H9 (cell line): Measurements from ENCODE around the gene NDST1. TPM values are rescaled to one million over a fixed set of nuclear protein-coding genes. Genes with fewer than 3 reads are reported as not detected.
A peak's percentile ranks its signal among the peaks of the same experiment; 100 is the strongest.

ENCODE experiments used
- DNase-seq: peaks from one replicate; pipeline ENCODE4 v3.0.0-alpha.2; 2017
- H2AFZ ChIP-seq: one replicate; pipeline ENCODE4 v1.6.1; 2013; ENCODE audit warnings: mild to moderate bottlenecking, low read length, control low read depth, moderate library complexity
- H2AK5ac ChIP-seq: 2 replicates; pipeline ENCODE4 v1.6.1; 2013; ENCODE audit warnings: low read length, control low read depth, mixed read lengths; ENCODE audit not compliant: insufficient read length
- H2BK120ac ChIP-seq: one replicate; pipeline ENCODE4 v1.6.1; 2013; ENCODE audit warnings: low read depth, mild to moderate bottlenecking, low read length, control low read depth, inconsistent platforms; ENCODE audit not compliant: poor library complexity, severe bottlenecking
- H2BK12ac ChIP-seq: 2 replicates; pipeline ENCODE4 v1.6.1; 2013; ENCODE audit warnings: low read length, control low read depth, mixed read lengths, low read depth; ENCODE audit not compliant: insufficient read length
- H2BK15ac ChIP-seq: 2 replicates; pipeline ENCODE4 v1.6.1; 2013; ENCODE audit warnings: low read depth, low read length, control low read depth
- H2BK20ac ChIP-seq: one replicate; pipeline ENCODE4 v1.6.1; 2013; ENCODE audit warnings: low read depth, mild to moderate bottlenecking, low read length, control low read depth, inconsistent platforms; ENCODE audit not compliant: poor library complexity, severe bottlenecking
- H2BK5ac ChIP-seq: 2 replicates; pipeline ENCODE4 v1.6.1; 2013; ENCODE audit warnings: low read length, control low read depth, mixed read lengths; ENCODE audit not compliant: insufficient read length
- H3K14ac ChIP-seq: 2 replicates; pipeline ENCODE4 v1.6.1; 2013; ENCODE audit warnings: low read length, control low read depth; ENCODE audit not compliant: insufficient read depth
- H3K18ac ChIP-seq: 2 replicates; pipeline ENCODE4 v1.6.1; 2013; ENCODE audit warnings: low read depth, mild to moderate bottlenecking, mixed read lengths, low read length, control low read depth; ENCODE audit not compliant: insufficient read length
- H3K23ac ChIP-seq: 2 replicates; pipeline ENCODE4 v1.6.1; 2013; ENCODE audit warnings: low read length, control low read depth, mixed read lengths, low read depth; ENCODE audit not compliant: insufficient read length
- H3K23me2 ChIP-seq: 2 replicates; pipeline ENCODE4 v1.6.1; 2013; ENCODE audit warnings: low read depth, mild to moderate bottlenecking, mixed read lengths, low read length, control low read depth; ENCODE audit not compliant: insufficient read length, poor library complexity, severe bottlenecking
- H3K27ac ChIP-seq: 2 replicates; pipeline ENCODE4 v1.5.1; 2013; ENCODE audit warnings: low read length, control low read depth, mixed read lengths, low read depth; ENCODE audit not compliant: insufficient read length
- H3K27me3 ChIP-seq: 2 replicates; pipeline ENCODE4 v1.6.1; 2013; ENCODE audit warnings: low read length, control low read depth, inconsistent platforms; ENCODE audit not compliant: insufficient read depth
- H3K4ac ChIP-seq: 2 replicates; pipeline ENCODE4 v1.6.1; 2013; ENCODE audit warnings: low read depth, mild to moderate bottlenecking, control low read depth, inconsistent platforms, low read length, moderate library complexity
- H3K4me1 ChIP-seq: 2 replicates; pipeline ENCODE4 v1.6.1; 2013; ENCODE audit warnings: low read length, control low read depth, inconsistent platforms; ENCODE audit not compliant: insufficient read depth
- H3K4me2 ChIP-seq: 2 replicates; pipeline ENCODE4 v1.6.1; 2013; ENCODE audit warnings: low read length, control low read depth, mixed read lengths; ENCODE audit not compliant: insufficient read length, insufficient read depth
- H3K56ac ChIP-seq: 2 replicates; pipeline ENCODE4 v1.6.1; 2013; ENCODE audit warnings: low read depth, mild to moderate bottlenecking, mixed read lengths, low read length, control low read depth; ENCODE audit not compliant: insufficient read length
- H3K79me1 ChIP-seq: 2 replicates; pipeline ENCODE4 v1.6.1; 2013; ENCODE audit warnings: low read depth, mild to moderate bottlenecking, moderate library complexity, low read length, control low read depth, inconsistent platforms; ENCODE audit not compliant: insufficient read depth, poor library complexity, severe bottlenecking
- H3K79me2 ChIP-seq: 2 replicates; pipeline ENCODE4 v1.6.1; 2013; ENCODE audit warnings: low read length, control low read depth, inconsistent platforms; ENCODE audit not compliant: insufficient read depth
- H3K9ac ChIP-seq: 2 replicates; pipeline ENCODE4 v1.6.1; 2013; ENCODE audit warnings: low read length, control low read depth, mixed read lengths; ENCODE audit not compliant: insufficient read length; ENCODE audit errors: extremely low read depth
- H3K9me3 ChIP-seq: one replicate; pipeline ENCODE4 v1.6.1; 2013; ENCODE audit warnings: low read depth, low read length, inconsistent platforms; ENCODE audit not compliant: control insufficient read depth
- H3T11ph ChIP-seq: one replicate; pipeline ENCODE4 v1.6.1; 2013; ENCODE audit warnings: mild to moderate bottlenecking, low read length, control low read depth, inconsistent platforms
- H4K20me1 ChIP-seq: one replicate; pipeline ENCODE4 v1.6.1; 2013; ENCODE audit not compliant: control insufficient read depth, insufficient read length, insufficient read depth
- H4K5ac ChIP-seq: 2 replicates; pipeline ENCODE4 v1.6.1; 2013; ENCODE audit warnings: low read depth, mild to moderate bottlenecking, mixed read lengths, low read length, control low read depth; ENCODE audit not compliant: insufficient read length
- H4K8ac ChIP-seq: replicated peaks from 2 replicates; pipeline ENCODE4 v1.6.1; 2013; ENCODE audit warnings: low read length, control low read depth, mixed read lengths, low read depth; ENCODE audit not compliant: insufficient read length
- H4K91ac ChIP-seq: 2 replicates; pipeline ENCODE4 v1.6.1; 2013; ENCODE audit warnings: low read depth, mild to moderate bottlenecking, moderate library complexity, mixed read lengths, low read length, control low read depth; ENCODE audit not compliant: insufficient read length
- H3K27ac Mint-ChIP-seq, 3 experiments: 2 replicates in 2 of 3; 3 replicates in 1 of 3; pipeline ENCODE4 v1.8.0; 2020 to 2021; ENCODE audit warnings: mixed read lengths in 3 of 3, mild to moderate bottlenecking in 1 of 3, moderate library complexity in 1 of 3
- H3K27me3 Mint-ChIP-seq: 2 replicates; pipeline ENCODE4 v1.8.0; 2021; ENCODE audit warnings: low read depth, mild to moderate bottlenecking, moderate library complexity, mixed read lengths
- H3K36me3 Mint-ChIP-seq, 3 experiments: 2 replicates in 2 of 3; 3 replicates in 1 of 3; pipeline ENCODE4 v1.8.0; 2020 to 2021; ENCODE audit warnings: low read depth in 3 of 3, mixed read lengths in 3 of 3; ENCODE audit not compliant: insufficient read depth in 1 of 3
- H3K4me1 Mint-ChIP-seq, 2 experiments: 2 replicates each; pipeline ENCODE4 v1.8.0; 2020; ENCODE audit warnings: mixed read lengths in 2 of 2
- H3K4me3 Mint-ChIP-seq, 2 experiments: 2 replicates in 1 of 2; 3 replicates in 1 of 2; pipeline ENCODE4 v1.8.0; 2020 to 2021; ENCODE audit warnings: mild to moderate bottlenecking in 2 of 2, mixed read lengths in 2 of 2, moderate library complexity in 1 of 2
- H3K9me3 Mint-ChIP-seq, 2 experiments: 2 replicates in 1 of 2; 3 replicates in 1 of 2; pipeline ENCODE4 v1.8.0; 2020; ENCODE audit warnings: mild to moderate bottlenecking in 2 of 2, mixed read lengths in 2 of 2, moderate library complexity in 1 of 2
- CTCF ChIP-seq: fragments of 200-600 bp; sonication (generic); conservative IDR thresholded peaks from 3 replicates; pipeline ENCODE4 v1.8.0; 2021; ENCODE audit warnings: antibody characterized with exemption, mild to moderate bottlenecking
- WGBS: extraction: QIAGEN DNeasy Blood & Tissue Kit; methylation state at CpG from one replicate; pipeline ENCODE4 v1.1.7; 2013; ENCODE audit warnings: missing lambda C conversion rate, low lambda C conversion rate, mixed read lengths; ENCODE audit not compliant: insufficient read length; ENCODE audit errors: extremely low coverage; 5-methylcytosine and 5-hydroxymethylcytosine counted together
- total RNA-seq: library from RNA; stranded (reverse); gene quantifications from 2 replicates; pipeline ENCODE4 v1.2.1, GENCODE V29; 2021

The NDST1 gene
- total RNA-seq, 1 experiment from 2014 or later, result 65.5 TPM

- Histone ChIP-seq H4K20me1 (no peaks in the 10 kb centered on the region), H3K27ac (no peak overlapping the region), H3K18ac (no peak overlapping the region), H3K27me3 (no peaks in the 10 kb centered on the region), H3K56ac (no peak overlapping the region), H3K9ac (no peak overlapping the region), H2AFZ (no peak overlapping the region), H3K4ac (no peak overlapping the region), H3K4me2 (no peak overlapping the region), H2BK120ac (no peak overlapping the region), H2BK12ac (no peak overlapping the region), H3K23me2 (no peaks in the 10 kb centered on the region), H3K79me1 (no peaks in the 10 kb centered on the region), H3K23ac (no peak overlapping the region), H2BK5ac (no peak overlapping the region), H4K5ac (no peak overlapping the region), H3K79me2 (no peaks in the 10 kb centered on the region), H2BK15ac (no peak overlapping the region), H3K9me3 (no peaks in the 10 kb centered on the region), H3T11ph (no peak overlapping the region), H4K91ac (no peak overlapping the region), H3K4me1 (no peaks in the 10 kb centered on the region), H3K14ac (no peak overlapping the region), H2AK5ac (no peak overlapping the region), H4K8ac (no peak overlapping the region), H2BK20ac (no peak overlapping the region)
- WGBS, result no CpG with 5 or more reads among the region's 12 CpGs
- Mint-ChIP-seq H3K27me3 (no peaks in the 10 kb centered on the region), H3K27ac (peak overlapping the region in 1 of 3 experiments; percentile 9; a peak in 1 of 7 replicates), H3K4me1 (peaks cover 2 to 3% of the 10 kb centered on the region in 2 experiments; a peak in 1 of 4 replicates), H3K4me3 (no peak overlapping the region), H3K9me3 (no peaks in the 10 kb centered on the region; a peak in 1 of 5 replicates), H3K36me3 (peaks cover 35 to 77% (median 62%) of the 10 kb centered on the region in 3 experiments; a peak in 6 of 7 replicates)
- no peak for TF ChIP-seq CTCF
- no peak for DNase-seq
Observed at GRCh38 chr5:150542933-150543445, 35.1 kb downstream of the NDST1 start.
